Stimulated activated CD4-positive, alpha-beta T cell treated with anti-CD3 and anti-CD28 coated beads, Interleukin-12 subunit alpha, Interleukin-12 subunit beta, amount 100 ng/mL, for 4 hours (primary cell): ENCODE measurements around the gene BTN2A1.
"Not testable (repeated sequence)": the region's sequence is repeated elsewhere in the genome, so short reads cannot be mapped to it uniquely, and the experiment has no call there.

Experiments used
- DNase-seq: peaks from one replicate; pipeline ENCODE4 v3.0.0-alpha.2; 2020

The BTN2A1 gene

DNA sequence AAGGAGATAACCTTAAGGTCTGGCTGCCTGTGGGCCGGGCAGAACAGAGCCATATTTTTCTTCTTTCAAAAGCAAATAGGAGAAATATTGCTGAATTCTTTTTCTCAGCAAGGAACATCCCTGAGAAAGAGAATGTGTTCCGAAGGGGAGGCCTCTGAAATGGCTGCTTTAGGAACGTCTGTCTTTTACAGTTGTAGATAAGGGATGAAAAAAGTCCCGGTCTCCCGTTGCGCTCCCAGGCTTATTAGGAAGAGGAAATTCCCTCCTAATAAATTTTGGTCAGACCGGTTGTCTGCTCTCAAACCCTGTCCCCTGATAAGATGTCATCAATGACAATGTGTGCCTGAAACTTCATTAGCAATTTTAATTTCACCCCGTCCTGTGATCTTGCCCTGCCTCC, 24.1 kb upstream of the BTN2A1 start:
- DNase-seq = not testable (repeated sequence)

DNA sequence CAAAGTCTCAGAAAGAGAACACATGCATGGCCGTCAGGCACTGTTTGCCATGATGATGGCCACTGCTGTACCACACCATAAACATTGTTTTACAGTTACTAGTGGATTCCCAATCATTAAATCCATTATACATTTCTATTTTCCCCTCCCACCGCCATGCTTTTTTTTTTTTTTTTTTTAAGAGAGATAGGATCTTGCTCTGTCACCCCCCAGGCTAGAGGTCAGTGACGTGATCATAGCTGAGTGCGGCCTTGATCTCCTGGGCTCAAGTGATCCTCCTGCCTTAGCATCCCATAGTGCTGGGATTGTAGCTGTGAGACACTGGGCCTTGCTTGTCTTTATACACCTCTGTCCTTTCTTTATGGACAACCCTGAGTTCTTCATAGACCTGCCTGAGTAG, 21.7 kb upstream of the BTN2A1 start:
- no peak for DNase-seq

DNA sequence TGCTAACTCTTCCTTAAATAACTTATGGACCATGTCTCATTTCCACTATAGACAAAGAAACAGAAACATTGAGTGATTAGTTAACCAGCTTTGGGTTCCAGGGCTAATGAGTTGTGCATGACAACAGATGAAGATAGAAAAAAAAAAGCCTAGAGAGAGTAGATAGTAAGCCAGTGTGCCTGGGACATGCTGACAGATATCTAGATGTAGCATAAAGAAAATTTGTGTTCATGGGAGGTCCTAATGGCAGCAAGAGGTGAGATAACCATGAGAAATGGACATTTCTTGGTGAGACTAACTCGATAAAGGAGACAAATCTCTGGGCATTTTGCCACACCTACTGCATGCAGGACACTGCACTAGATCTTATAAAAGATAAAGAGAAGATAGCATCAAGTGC, 20.2 kb upstream of the BTN2A1 start:
- DNase-seq = no peak

DNA sequence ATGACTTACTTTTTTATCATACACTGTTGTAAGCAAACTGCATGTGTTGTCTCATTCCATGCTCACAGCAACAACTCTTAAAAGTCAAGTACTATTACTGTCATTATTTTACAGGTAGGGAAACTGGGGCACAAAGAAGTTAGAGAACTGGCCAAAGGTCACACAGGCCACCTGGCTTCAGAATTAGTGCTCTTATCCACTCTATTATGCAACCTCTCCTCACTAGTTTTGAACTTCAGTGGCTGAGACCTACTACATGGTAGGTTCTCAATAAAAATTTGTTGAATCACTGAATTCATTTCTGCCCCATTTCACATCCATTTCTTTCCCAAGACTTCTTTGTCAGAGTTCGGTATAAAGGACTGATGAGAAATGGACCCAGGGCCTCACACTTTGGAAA, 19.8 kb upstream of the BTN2A1 start:
- DNase-seq = no peak

DNA sequence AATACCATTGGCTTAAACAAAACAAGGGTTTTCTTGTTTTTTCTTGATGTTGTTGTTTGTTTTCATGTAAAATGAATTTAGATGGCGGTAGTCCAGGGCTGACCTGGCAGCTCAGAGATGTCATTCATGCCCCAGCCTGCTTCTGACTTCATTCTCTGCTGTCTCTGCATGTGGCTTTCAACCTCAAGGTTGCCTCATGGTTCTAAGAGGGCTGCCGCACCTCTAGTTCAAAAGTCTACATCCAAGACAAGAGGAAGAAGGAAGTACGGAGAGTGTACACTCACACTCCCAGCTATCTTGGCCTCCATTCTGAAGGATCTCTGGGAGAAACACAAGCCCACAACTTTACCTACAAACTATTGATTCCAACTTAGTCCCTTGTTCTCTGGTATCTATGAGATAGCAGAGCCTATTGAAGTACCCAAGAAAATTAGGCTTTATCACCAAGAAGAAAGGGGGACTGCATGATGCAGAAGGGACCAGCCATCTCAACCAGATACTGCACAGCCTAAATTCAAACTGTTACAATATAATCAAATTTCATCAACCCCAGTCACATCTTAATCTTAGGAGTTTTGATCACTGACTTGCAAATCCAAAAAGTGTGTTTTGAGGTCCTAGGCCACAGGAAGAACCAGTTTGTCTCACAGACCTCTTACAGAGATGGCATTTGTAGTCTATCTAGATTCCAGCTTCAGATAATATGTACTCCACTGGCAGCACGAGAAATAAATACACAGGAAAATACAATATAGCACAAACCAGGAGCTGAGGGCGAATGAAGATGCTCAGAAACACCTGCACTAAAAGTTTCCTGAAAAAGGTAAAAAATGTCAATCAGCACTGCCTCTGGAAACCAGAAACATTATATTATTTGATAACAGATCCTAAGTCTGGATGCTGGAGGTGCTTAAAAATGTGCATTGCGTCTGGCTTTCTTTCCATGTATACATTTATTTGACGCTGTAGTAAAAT, 18.3 kb upstream of the BTN2A1 start:
- DNase-seq = no peak

DNA sequence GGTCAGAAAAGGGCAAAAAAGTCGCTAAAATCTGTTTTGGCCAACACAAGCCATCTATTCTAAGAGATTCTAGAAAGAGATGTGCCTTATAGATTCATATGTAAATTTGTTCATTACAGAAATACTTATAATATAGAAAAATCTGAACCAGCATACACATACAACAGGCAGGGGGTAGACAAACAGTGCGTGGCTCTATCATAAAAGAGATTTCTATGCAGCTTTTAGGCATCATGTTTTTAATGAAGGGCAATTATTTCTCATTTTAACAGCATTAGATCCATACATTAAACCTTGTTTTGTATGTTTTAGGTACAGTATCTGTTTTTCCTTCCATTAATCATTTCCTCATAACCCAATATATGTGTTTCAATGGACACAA, 16.8 kb upstream of the BTN2A1 start:
- DNase-seq = no peak

DNA sequence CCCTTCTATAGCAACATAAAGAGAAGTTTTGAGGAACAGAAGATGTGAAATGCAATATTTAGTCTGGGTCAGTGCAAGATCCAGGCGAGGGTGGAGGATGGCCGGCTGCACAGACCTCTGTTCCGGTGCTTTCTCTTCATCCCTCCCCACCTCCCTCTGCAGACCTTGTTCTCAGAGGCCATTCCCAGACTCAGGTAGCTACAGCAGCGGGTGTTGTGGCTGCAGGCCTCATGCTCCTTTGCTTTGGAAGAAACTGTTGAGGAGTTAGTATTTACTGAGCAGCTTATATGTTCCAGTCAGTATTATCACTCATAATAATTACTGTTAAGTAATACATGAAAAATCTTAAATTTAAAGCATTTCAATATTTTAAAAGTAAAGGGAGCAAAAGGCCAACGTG, 15.8 kb upstream of the BTN2A1 start:
- DNase-seq = no peak

DNA sequence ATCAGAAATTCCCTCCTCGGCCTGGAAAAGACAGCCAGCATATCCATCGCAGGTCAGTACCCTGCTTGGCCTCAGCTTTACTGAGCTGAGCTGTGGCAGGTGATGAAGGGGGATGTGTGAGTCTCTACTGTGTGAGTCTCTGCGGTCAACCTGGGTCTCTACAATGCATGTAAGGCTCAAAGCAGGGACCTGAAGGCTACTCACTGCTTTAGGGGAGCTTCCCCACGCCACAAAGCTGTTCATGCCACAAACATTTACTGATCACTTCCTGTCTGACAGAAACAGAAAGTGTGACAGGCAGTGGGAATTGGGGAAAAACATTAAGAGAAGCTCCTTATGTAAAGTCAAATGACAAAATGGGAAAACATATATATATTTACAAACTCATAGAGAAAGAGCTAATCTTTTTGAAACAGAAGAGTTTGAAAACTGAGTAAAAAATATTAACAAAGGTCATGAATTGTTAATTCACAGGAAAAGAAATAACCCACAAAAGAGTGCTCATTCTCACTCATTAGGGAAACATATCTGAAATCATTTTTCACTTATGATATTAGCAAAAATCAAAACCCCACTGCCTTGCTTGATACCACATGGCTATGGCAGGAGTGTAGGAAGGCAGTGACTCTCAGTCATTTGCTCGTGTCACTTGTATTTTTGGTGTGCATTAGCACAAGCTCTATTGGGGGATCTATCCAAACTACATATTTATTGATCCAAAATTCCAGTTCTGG, 11.7 kb upstream of the BTN2A1 start:
- no peak for DNase-seq

DNA sequence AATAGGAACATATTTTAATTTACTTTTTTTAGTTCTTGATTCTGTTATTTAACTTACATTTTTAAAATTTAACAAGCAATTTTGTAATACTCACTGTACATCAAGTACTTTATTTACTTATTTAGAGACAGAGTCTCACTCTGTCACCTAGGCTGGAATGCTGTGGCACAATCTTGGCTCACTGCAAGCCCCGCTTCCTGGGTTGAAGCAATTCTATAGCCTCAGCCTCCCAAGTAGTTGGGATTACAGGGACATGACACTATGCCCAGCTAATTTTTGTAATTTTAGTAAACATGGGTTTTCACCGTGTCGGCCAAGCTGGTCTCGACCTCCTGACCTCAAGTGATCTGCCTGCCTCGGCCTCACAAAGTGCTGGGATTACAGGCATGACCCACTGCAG, 10.5 kb upstream of the BTN2A1 start:
- DNase-seq = no peak

- DNase-seq = no peak
Observed at GRCh38 chr6:26450240-26450639, 7.5 kb upstream of the BTN2A1 start.

- no peak for DNase-seq
Observed at GRCh38 chr6:26452631-26453235, 5.0 kb upstream of the BTN2A1 start.

GRCh38 chr6:26454631-26455030, 3.1 kb upstream of the BTN2A1 start:
- no peak for DNase-seq

DNA sequence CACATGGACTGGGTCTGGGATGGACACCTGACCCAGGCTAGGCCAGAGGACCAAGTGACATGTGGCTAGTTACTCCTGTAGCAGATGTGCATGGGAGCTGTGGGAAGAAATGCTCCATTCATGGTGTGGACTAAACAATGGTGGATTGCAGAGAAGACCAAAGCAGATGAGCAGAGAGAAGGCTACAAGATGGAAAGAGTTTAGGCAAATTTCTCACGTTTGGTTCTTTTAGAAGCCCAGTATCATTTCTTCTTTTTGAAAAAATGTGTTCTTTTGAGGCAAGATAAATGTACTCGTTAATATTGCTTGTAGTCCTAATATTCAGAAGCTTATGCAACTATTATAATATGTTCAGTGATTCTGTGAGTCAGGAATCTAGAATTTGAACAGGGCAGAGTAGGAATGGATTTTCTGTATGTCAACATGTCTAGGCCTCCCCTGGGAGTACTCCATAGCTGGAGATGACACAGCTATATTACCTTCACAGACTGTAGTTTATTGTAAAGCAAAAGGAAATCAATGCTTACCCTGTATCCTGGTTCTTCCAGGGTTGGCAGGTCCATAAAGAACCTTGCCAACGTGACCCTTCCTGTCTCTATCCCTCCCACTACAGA, 2.3 kb upstream of the BTN2A1 start:
- no peak for DNase-seq

DNA sequence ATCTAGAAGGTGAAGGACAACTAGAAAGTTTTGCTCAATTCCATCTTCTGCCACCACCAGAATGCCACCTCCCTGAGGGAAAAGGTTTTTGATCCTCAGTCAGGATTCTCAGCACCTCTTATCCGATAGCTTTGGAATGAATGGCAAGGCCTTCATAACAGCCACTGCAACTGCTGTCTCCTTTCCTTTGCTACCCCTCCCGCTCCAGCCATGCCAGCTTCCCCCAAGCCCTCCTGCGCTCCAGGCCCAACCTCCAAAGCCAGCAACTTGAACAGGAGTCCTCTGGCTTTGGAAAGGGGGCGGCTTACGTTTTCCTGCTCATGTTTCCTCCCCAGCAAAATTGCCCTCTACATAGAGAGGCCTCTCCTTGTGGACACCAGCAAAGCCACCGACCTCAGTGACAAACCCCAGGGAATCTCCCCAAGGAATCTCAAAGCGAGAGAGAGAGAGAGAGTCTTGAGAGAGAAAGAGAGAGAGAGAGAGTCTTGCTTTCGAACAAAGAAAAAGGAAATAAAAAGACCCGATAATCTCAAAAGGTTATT, 420 bp upstream of the BTN2A1 start:
- no peak for DNase-seq

DNA sequence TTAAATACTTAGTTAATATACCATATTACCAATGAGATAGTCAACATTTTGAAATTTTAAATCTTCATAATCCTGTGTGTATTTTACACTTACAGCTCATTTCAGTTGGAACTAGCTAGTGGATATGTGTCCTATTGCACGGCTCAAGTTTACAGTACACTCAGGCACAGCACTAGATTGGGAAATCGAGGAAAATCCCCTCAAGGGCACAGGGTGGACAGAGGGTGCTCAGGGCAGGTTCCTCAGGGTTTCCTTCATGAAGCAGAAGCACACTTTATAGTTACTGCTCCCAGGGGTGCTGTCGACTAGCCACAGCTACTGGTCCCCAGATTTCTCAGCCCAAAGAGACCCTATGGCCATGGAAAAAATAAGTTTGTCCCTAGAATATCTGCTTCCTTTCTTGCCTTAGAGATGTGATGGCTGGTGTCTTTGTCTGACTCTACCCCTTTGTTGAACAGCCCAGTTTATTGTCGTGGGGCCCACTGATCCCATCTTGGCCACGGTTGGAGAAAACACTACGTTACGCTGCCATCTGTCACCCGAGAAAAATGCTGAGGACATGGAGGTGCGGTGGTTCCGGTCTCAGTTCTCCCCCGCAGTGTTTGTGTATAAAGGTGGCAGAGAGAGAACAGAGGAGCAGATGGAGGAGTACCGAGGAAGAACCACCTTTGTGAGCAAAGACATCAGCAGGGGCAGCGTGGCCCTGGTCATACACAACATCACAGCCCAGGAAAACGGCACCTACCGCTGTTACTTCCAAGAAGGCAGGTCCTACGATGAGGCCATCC, 1.5 kb downstream of the BTN2A1 start:
- DNase-seq = no peak

- DNase-seq = not testable (repeated sequence)
Observed at GRCh38 chr6:26461353-26461752, 3.6 kb downstream of the BTN2A1 start.

GRCh38 chr6:26464014-26464413, 6.3 kb downstream of the BTN2A1 start:
- no peak for DNase-seq

DNA sequence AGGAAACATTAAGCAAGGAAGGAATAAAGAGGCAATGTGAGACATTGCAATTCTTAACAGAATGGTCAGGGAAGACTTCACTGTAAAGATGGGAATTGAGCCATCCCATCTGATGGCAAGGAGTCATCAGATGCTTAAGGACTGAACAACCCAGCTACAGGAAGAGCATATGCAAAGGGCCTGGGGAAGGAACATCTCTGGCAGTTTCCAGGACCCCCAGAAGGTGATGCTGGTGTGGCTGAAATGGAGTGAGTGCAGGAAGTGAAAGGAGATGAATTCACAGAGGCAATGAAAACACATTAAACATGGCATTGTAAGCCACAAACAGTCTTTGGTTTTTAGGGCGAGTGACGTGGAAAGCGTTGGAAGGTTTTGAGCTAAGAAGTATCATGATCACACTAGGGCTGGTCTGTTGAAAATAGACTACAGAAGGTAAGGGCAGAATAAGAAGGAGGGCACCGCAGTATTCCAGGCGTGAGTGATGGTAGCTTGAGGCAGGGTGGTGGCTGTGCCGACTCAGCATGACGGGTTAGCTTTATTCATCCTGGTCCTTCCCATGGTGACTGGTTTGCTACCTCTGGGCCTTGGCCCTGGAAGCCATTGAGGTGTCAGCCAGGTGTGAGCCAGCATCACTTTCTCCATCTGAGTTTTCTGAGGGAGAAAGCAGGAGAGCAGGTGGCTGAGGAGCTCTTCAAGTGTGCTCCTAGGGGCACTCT, 6.8 kb downstream of the BTN2A1 start:
- no peak for DNase-seq

GRCh38 chr6:26465776-26466175, 8.0 kb downstream of the BTN2A1 start:
- no peak for DNase-seq

GRCh38 chr6:26468829-26469228, 11.1 kb downstream of the BTN2A1 start:
- DNase-seq = no peak

DNA sequence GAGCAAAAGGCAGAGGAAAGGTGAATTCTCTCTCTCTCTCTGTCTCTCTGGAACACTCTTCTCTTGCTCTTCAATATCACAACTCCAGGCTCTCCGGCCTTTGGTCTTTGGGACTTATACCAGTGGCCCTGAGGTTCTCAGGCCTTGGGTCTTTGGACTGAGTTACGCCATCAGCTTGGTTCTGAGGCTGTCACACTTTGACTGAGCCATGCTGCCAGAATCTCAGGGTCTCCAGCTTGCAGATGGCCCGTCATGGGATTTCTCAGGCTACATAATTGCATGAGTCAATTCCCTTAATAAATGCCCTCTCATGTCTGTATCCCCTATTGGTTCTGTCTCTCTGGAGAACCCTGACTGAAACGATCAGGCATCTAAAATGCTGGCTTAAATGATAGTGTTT, 12.9 kb downstream of the BTN2A1 start:
- no peak for DNase-seq

- DNase-seq = no peak
Observed at GRCh38 chr6:26471970-26472369, 14.2 kb downstream of the BTN2A1 start.
